HepG2 (cell line): ENCODE measurements around the gene ASNS. TPM values are rescaled to one million over a fixed set of nuclear protein-coding genes. Genes with fewer than 3 reads are reported as not detected.
A peak's percentile ranks its signal among the peaks of the same experiment; 100 is the strongest.

Experiments
- ATAC-seq: fragments of 200-7000 bp; cut with Tn5 transposase; 3 replicates; pipeline ENCODE4 v1.9.1; 2020; ENCODE audit warnings: mild to moderate bottlenecking, moderate library complexity
- BruUV-seq: library from RNA; stranded (reverse); fragments of 400-500 nt; replicated peaks from 2 replicates; lab custom pipeline; 2021; lab: Mats Ljungman, UMichigan
- CTCF ChIA-PET: fragments of 300-600 bp; formaldehyde crosslinking; extraction: SDS; loops from one replicate; lab custom pipeline; 2021; ENCODE audit warnings: low total read pairs, inconsistent platforms, low intra/inter-chr PET ratio; lab: Yijun Ruan, JAX
- POLR2A ChIA-PET: fragments of 350-600 bp; sonication (Branson Sonifier 250); formaldehyde crosslinking; loops from one replicate; lab custom pipeline; 2020; ENCODE audit warnings: antibody characterized with exemption, inconsistent platforms; lab: Yijun Ruan, JAX
- DNase-seq: peaks from one replicate; pipeline ENCODE4 v3.0.0-alpha.2; 2015; ENCODE audit warnings: low spot score
- FAIRE-seq: peaks from 3 replicates; lab custom pipeline; 2011; peaks lifted over from hg19 to GRCh38; lab: Jason Lieb, UNC
- H2AFZ ChIP-seq: one replicate; pipeline ENCODE4 v1.6.1; 2011; ENCODE audit warnings: low read length, inconsistent platforms
- H3K27ac ChIP-seq: fragments of 300-600 bp; 3 replicates; pipeline ENCODE4 v1.8.0; 2011; ENCODE audit warnings: mixed run types, mild to moderate bottlenecking, mixed read lengths, low read length, inconsistent platforms; ENCODE audit not compliant: insufficient read depth; ENCODE audit errors: extremely low read length
- H3K27me3 ChIP-seq, 2 experiments: fragments of 200-600 bp in 1 of 2; 2 replicates in 1 of 2; 3 replicates in 1 of 2; pipeline versions ENCODE4 v1.6.0 to v1.8.0; 2011; ENCODE audit warnings: low read length in 2 of 2, mild to moderate bottlenecking in 2 of 2, moderate library complexity in 2 of 2, inconsistent platforms in 1 of 2; ENCODE audit not compliant: insufficient read depth in 2 of 2, control insufficient read depth in 1 of 2
- H3K36me3 ChIP-seq, 2 experiments: fragments of 200-600 bp in 1 of 2; replicated peaks in 1 of 2; 2 replicates in 1 of 2; 3 replicates in 1 of 2; pipeline versions ENCODE4 v1.5.1 to v1.8.0; 2011; ENCODE audit warnings: low read length in 2 of 2, inconsistent platforms in 1 of 2; ENCODE audit not compliant: insufficient read depth in 2 of 2, control insufficient read depth in 1 of 2
- H3K4me1 ChIP-seq: 2 replicates; pipeline ENCODE4 v1.5.1; 2012; ENCODE audit warnings: low read length, inconsistent platforms; ENCODE audit not compliant: insufficient read depth
- H3K4me2 ChIP-seq: 2 replicates; pipeline ENCODE4 v1.6.0; 2011; ENCODE audit warnings: low read depth, low read length, inconsistent platforms
- H3K4me3 ChIP-seq, 3 experiments: fragments of 200-600 bp in 1 of 3; sonication (generic), shearing (Covaris generic) in 1 of 3; replicated peaks in 1 of 3; 2 replicates each; pipeline ENCODE4 v1.5.1; 2011 to 2016; ENCODE audit warnings: low read length in 3 of 3, inconsistent platforms in 2 of 3, low read depth in 2 of 3, mild to moderate bottlenecking in 2 of 3, control low read depth in 1 of 3, mixed read lengths in 1 of 3; ENCODE audit not compliant: insufficient read depth in 1 of 3
- H3K79me2 ChIP-seq: one replicate; pipeline ENCODE4 v1.6.1; 2011; ENCODE audit warnings: low read length, inconsistent platforms; ENCODE audit not compliant: insufficient read depth
- H3K9ac ChIP-seq: 2 replicates; pipeline ENCODE4 v1.6.0; 2011; ENCODE audit warnings: mild to moderate bottlenecking, low read depth, low read length, inconsistent platforms; ENCODE audit not compliant: insufficient read depth
- H3K9me3 ChIP-seq: 2 replicates; pipeline ENCODE4 v1.5.1; 2012; ENCODE audit warnings: mild to moderate bottlenecking, low read length
- H4K20me1 ChIP-seq: 2 replicates; pipeline ENCODE4 v1.6.0; 2011; ENCODE audit warnings: inconsistent platforms, mild to moderate bottlenecking, low read length, moderate library complexity; ENCODE audit not compliant: insufficient read depth
- CAMTA2 ChIP-seq: sonication (generic); formaldehyde crosslinking; IDR thresholded peaks from 2 replicates; pipeline ENCODE4 v1.4.0; 2020; ENCODE audit warnings: mild to moderate bottlenecking, missing genetic modification reagents, borderline replicate concordance
- E2F1 ChIP-seq: sonication (generic); formaldehyde crosslinking; IDR thresholded peaks from 2 replicates; pipeline ENCODE4 v1.5.0; 2020; ENCODE audit warnings: missing genetic modification reagents
- GTF3A ChIP-seq: sonication (generic); formaldehyde crosslinking; conservative IDR thresholded peaks from 2 replicates; pipeline ENCODE4 v1.4.0; 2020; ENCODE audit warnings: mild to moderate bottlenecking, missing genetic modification reagents
- ZNF121 ChIP-seq: sonication (generic); formaldehyde crosslinking; IDR thresholded peaks from 2 replicates; pipeline ENCODE4 v1.5.0; 2020; ENCODE audit warnings: mild to moderate bottlenecking, missing genetic modification reagents
- ZNF280B ChIP-seq: sonication (generic); formaldehyde crosslinking; IDR thresholded peaks from 2 replicates; pipeline ENCODE4 v1.5.0; 2020; ENCODE audit warnings: missing genetic modification reagents, mild to moderate bottlenecking, borderline replicate concordance
- ZNF784 ChIP-seq: sonication (generic); formaldehyde crosslinking; IDR thresholded peaks from 2 replicates; pipeline ENCODE4 v1.5.1; 2020; ENCODE audit warnings: missing genetic modification reagents, mild to moderate bottlenecking, borderline replicate concordance
- WGBS: methylation state at CpG from one replicate; pipeline ENCODE4 v1.1.6; 2017; ENCODE audit warnings: low lambda C conversion rate; 5-methylcytosine and 5-hydroxymethylcytosine counted together
- in situ Hi-C: cut with HindIII; loops from 2 replicates; pipeline ENCODE4 v1.10.0; 2017; ENCODE audit warnings: low pct_unique_long_range_greater_than_20kb; ENCODE audit not compliant: extremely low pct_ligation_motif_present
- intact Hi-C: fragments of 100-400 bp; cut with micrococcal nuclease; formaldehyde crosslinking; loops from one replicate; pipeline ENCODE4 v1.10.0; 2022; ENCODE audit not compliant: unreplicated experiment
- polyA plus RNA-seq, 8 experiments: library from polyadenylated mRNA; depleted of rRNA in 3 of 8; stranded (reverse) in 7 of 8; unstranded in 1 of 8; fragments of >200 nt; fragmentation: Illumina TruSeq in 4 of 8; extraction: Trizol in 4 of 8; gene quantifications; 2 replicates each; pipeline versions ENCODE4 v1.2.1 to v1.2.3, GENCODE V29; 2011 to 2016; ENCODE audit warnings: low read depth in 4 of 8, missing spikeins in 1 of 8, mixed read lengths in 1 of 8; ENCODE audit not compliant: insufficient read depth in 1 of 8
- total RNA-seq, 5 experiments: library from RNA; depleted of rRNA; stranded (reverse); fragments of >200 nt; fragmentation: Illumina TruSeq; extraction: Trizol; gene quantifications; 2 replicates each; pipeline ENCODE4 v1.2.3, GENCODE V29; 2016; ENCODE audit warnings: low read depth in 1 of 5

ASNS gene
- total and polyA plus RNA-seq, 2 of the 13 experiments (the other 11 are each of a cell fraction or from before 2014, with no cell fraction given) = 55.0 to 75.1 TPM

GRCh38 chr7:97858221-97858620 lies 14.0 kb downstream of the ASNS start:
- H3K36me3 ChIP-seq = peaks cover 6 to 86% of the 10 kb centered on the region in 2 experiments
- H4K20me1 ChIP-seq = no peaks in the 10 kb centered on the region; the same call in 1 of the 2 replicates
- 100% methylated on average over 2 of the region's 2 CpGs for WGBS
- H3K79me2 ChIP-seq = no peaks in the 10 kb centered on the region
- H3K9me3 ChIP-seq = no peaks in the 10 kb centered on the region
- TF ChIP-seq CAMTA2 = no peak
- TF ChIP-seq ZNF280B = no peak
- no peak for TF ChIP-seq ZNF784 (CRISPR knock-in tag)
- no peak for TF ChIP-seq E2F1
- H3K4me3 ChIP-seq = no peak overlapping the region
- intact Hi-C loops = no loop called here
- ChIA-PET POLR2A (no interaction called here), CTCF (no interaction called here)
- DNase-seq (no peak), ATAC-seq (no peak), FAIRE-seq (no peak)
- H3K4me2 ChIP-seq = no peak overlapping the region
- no peaks in the 10 kb centered on the region for H3K4me1 ChIP-seq
- no peak overlapping the region for H2AFZ ChIP-seq
- in situ Hi-C loops = no loop called here
- H3K27me3 ChIP-seq = no peaks in the 10 kb centered on the region
- no TSS peak for BruUV-seq
- no peak overlapping the region for H3K9ac ChIP-seq
- H3K27ac ChIP-seq = no peak overlapping the region

- TF ChIP-seq GTF3A = no peak
- TF ChIP-seq ZNF121 (CRISPR knock-in tag) = peak; percentile 51; the same call in 1 of the 2 replicates
- no peaks in the 10 kb centered on the region for H3K9me3 ChIP-seq
- peaks cover 6 to 87% of the 10 kb centered on the region in 2 experiments for H3K36me3 ChIP-seq
- H3K27me3 ChIP-seq = no peaks in the 10 kb centered on the region
- FAIRE-seq = no peak
- in situ Hi-C loops (no loop called here), intact Hi-C loops (no loop called here)
- ATAC-seq = no peak
- 87% methylated on average over 5 of the region's 5 CpGs for WGBS
- DNase-seq = no peak
- H3K27ac ChIP-seq = no peak overlapping the region
- no TSS peak for BruUV-seq
- CTCF ChIA-PET = no interaction called here
- H3K9ac ChIP-seq = no peak overlapping the region
- H2AFZ ChIP-seq = no peak overlapping the region
- no peaks in the 10 kb centered on the region for H3K4me1 ChIP-seq
- H3K4me3 ChIP-seq = no peak overlapping the region
- no peaks in the 10 kb centered on the region; the same call in 1 of the 2 replicates for H4K20me1 ChIP-seq
- POLR2A ChIA-PET = no interaction called here
- no peak overlapping the region for H3K4me2 ChIP-seq
- H3K79me2 ChIP-seq = no peaks in the 10 kb centered on the region
These were observed 14.7 kb downstream of the ASNS start for GRCh38 chr7:97857544-97857943.
